GM23248 (cell line): Measurements from ENCODE around the gene MSH3. TPM values are rescaled to one million over a fixed set of nuclear protein-coding genes. Genes with fewer than 3 reads are reported as not detected.
"Not testable (repeated sequence)": the region's sequence is repeated elsewhere in the genome, so short reads cannot be mapped to it uniquely, and the experiment has no call there.

ENCODE experiments used
- DNase-seq: peaks from one replicate; pipeline ENCODE4 v3.0.0-alpha.2; 2015
- H2AFZ ChIP-seq: fragments of 200-600 bp; sonication (generic); 2 replicates; pipeline ENCODE4 v1.6.1; 2016; ENCODE audit warnings: antibody characterized with exemption
- H3F3A ChIP-seq: fragments of 200-600 bp; sonication (generic); 2 replicates; pipeline ENCODE4 v1.6.1; 2016; ENCODE audit warnings: mild to moderate bottlenecking, antibody characterized with exemption, mixed run types; ENCODE audit not compliant: insufficient read depth
- H3K27ac ChIP-seq: fragments of 200-600 bp; sonication (generic); 2 replicates; pipeline ENCODE4 v1.5.1; 2016; ENCODE audit warnings: mild to moderate bottlenecking
- H3K27me3 ChIP-seq: fragments of 200-600 bp; sonication (generic); replicated peaks from 2 replicates; pipeline ENCODE4 v1.6.1; 2016; ENCODE audit warnings: mild to moderate bottlenecking; ENCODE audit not compliant: insufficient read depth
- H3K36me3 ChIP-seq: fragments of 200-600 bp; sonication (generic); 2 replicates; pipeline ENCODE4 v1.6.1; 2016; ENCODE audit warnings: low read depth, mild to moderate bottlenecking
- H3K4me1 ChIP-seq: fragments of 200-600 bp; sonication (generic); 2 replicates; pipeline ENCODE4 v1.6.1; 2016; ENCODE audit warnings: mild to moderate bottlenecking; ENCODE audit not compliant: insufficient read depth
- H3K4me2 ChIP-seq: fragments of 200-600 bp; sonication (generic); one replicate; pipeline ENCODE4 v1.6.1; 2016; ENCODE audit warnings: mild to moderate bottlenecking; ENCODE audit not compliant: unreplicated experiment
- H3K4me3 ChIP-seq: fragments of 200-600 bp; sonication (generic); 2 replicates; pipeline ENCODE4 v1.5.1; 2016; ENCODE audit warnings: mild to moderate bottlenecking
- H3K79me2 ChIP-seq: fragments of 200-600 bp; sonication (generic); 2 replicates; pipeline ENCODE4 v1.6.1; 2016; ENCODE audit warnings: mild to moderate bottlenecking; ENCODE audit not compliant: insufficient read depth
- H3K9ac ChIP-seq: fragments of 200-600 bp; sonication (generic); 2 replicates; pipeline ENCODE4 v1.6.1; 2016; ENCODE audit warnings: mild to moderate bottlenecking
- H3K9me2 ChIP-seq: fragments of 200-600 bp; sonication (generic); 2 replicates; pipeline ENCODE4 v1.6.1; 2016; ENCODE audit warnings: mixed run types, mild to moderate bottlenecking, moderate library complexity; ENCODE audit not compliant: insufficient read depth
- H3K9me3 ChIP-seq: fragments of 200-600 bp; sonication (generic); one replicate; pipeline ENCODE4 v1.6.1; 2017; ENCODE audit warnings: low read depth
- H4K20me1 ChIP-seq: fragments of 200-600 bp; sonication (generic); 2 replicates; pipeline ENCODE4 v1.6.0; 2016; ENCODE audit not compliant: insufficient read depth
- EZH2 ChIP-seq: fragments of 200-600 bp; sonication (generic); IDR thresholded peaks from 2 replicates; pipeline ENCODE4 v1.6.1; 2018; ENCODE audit warnings: antibody characterized with exemption, mild to moderate bottlenecking; ENCODE audit not compliant: insufficient read depth, poor library complexity, severe bottlenecking
- EZH2phosphoT487 ChIP-seq: fragments of 200-600 bp; sonication (generic); IDR thresholded peaks from 2 replicates; pipeline ENCODE4 v1.6.1; 2018; ENCODE audit warnings: antibody characterized with exemption, moderate library complexity, mild to moderate bottlenecking, low read depth; ENCODE audit not compliant: insufficient read depth
- WGBS, 2 experiments: methylation state at CpG; one replicate each; pipeline ENCODE4 v1.1.6; 2015 to 2017; ENCODE audit warnings: low lambda C conversion rate in 2 of 2, low coverage in 1 of 2; ENCODE audit errors: missing lambda C conversion rate in 2 of 2; 5-methylcytosine and 5-hydroxymethylcytosine counted together
- in situ Hi-C: fragments of 300-500 bp; cut with MboI; formaldehyde crosslinking; loops from 2 replicates; pipeline ENCODE4 v1.15.0; 2020
- polyA plus RNA-seq: library from polyadenylated mRNA; unstranded; fragments of >200 nt; fragmentation: Nextera tagmentation; extraction: Ambion mirVana; gene quantifications from 2 replicates; pipeline ENCODE4 v1.2.1, GENCODE V29; 2016
- total RNA-seq: library from RNA; depleted of rRNA; stranded (reverse); fragments of >200 nt; shearing (Covaris generic); gene quantifications from 2 replicates; pipeline ENCODE4 v1.2.3, GENCODE V29; 2014

MSH3 gene
- total and polyA plus RNA-seq, 2 experiments from 2014 or later, result 11.7 to 14.0 TPM

GRCh38 chr5:80835128-80835527 lies 180.7 kb downstream of the MSH3 start:
- 87 to 91% methylated on average over 4 of the region's 4 CpGs for WGBS, 2 experiments
- no peaks in the 10 kb centered on the region for H3K36me3 ChIP-seq
- no peaks in the 10 kb centered on the region for H3K27me3 ChIP-seq
- H3K4me3 ChIP-seq, result no peak overlapping the region
- H3K9me3 ChIP-seq, result no peaks in the 10 kb centered on the region
- in situ Hi-C loops, result no loop called here
- no peak overlapping the region for H3K27ac ChIP-seq
- no peak for DNase-seq
- no peaks in the 10 kb centered on the region for H3K4me1 ChIP-seq
- H4K20me1 ChIP-seq, result no peaks in the 10 kb centered on the region
- TF ChIP-seq EZH2phosphoT487, result no peak
- no peak for TF ChIP-seq EZH2
- H2AFZ ChIP-seq, result no peak overlapping the region
- H3K79me2 ChIP-seq, result no peaks in the 10 kb centered on the region
- no peak overlapping the region for H3K9ac ChIP-seq
- no peaks in the 10 kb centered on the region for H3F3A ChIP-seq
- no peaks in the 10 kb centered on the region for H3K9me2 ChIP-seq
- H3K4me2 ChIP-seq, result no peak overlapping the region

- Histone ChIP-seq H3K4me2 (no peak overlapping the region), H3K36me3 (no peaks in the 10 kb centered on the region), H3K27ac (no peak overlapping the region), H3K4me3 (no peak overlapping the region), H4K20me1 (no peaks in the 10 kb centered on the region), H3F3A (no peaks in the 10 kb centered on the region), H3K27me3 (no peaks in the 10 kb centered on the region), H3K9me2 (no peaks in the 10 kb centered on the region), H3K9ac (no peak overlapping the region), H3K9me3 (no peaks in the 10 kb centered on the region), H3K79me2 (no peaks in the 10 kb centered on the region), H2AFZ (no peak overlapping the region), H3K4me1 (no peaks in the 10 kb centered on the region)
- TF ChIP-seq EZH2phosphoT487, result no peak
- no peak for TF ChIP-seq EZH2
- DNase-seq, result no peak
- in situ Hi-C loops, result no loop called here
Observed at GRCh38 chr5:80837679-80838078, 183.2 kb downstream of the MSH3 start.

GRCh38 chr5:80841026-80841797 lies 186.8 kb downstream of the MSH3 start:
- H3K9me2 ChIP-seq, H4K20me1 ChIP-seq, H2AFZ ChIP-seq, H3K27ac ChIP-seq, DNase-seq, H3F3A ChIP-seq, H3K4me1 ChIP-seq, H3K4me3 ChIP-seq, H3K36me3 ChIP-seq, H3K79me2 ChIP-seq, H3K4me2 ChIP-seq, H3K9me3 ChIP-seq, H3K9ac ChIP-seq, H3K27me3 ChIP-seq, in situ Hi-C loops: not testable (repeated sequence)
- 91 to 98% methylated on average over 6 of the region's 6 CpGs for WGBS, 2 experiments

GRCh38 chr5:80846422-80846821 lies 192.0 kb downstream of the MSH3 start:
- H3K9me2 ChIP-seq, H3F3A ChIP-seq, H3K27ac ChIP-seq, H3K79me2 ChIP-seq, H3K9ac ChIP-seq, H3K36me3 ChIP-seq, H3K9me3 ChIP-seq, H2AFZ ChIP-seq, H3K4me1 ChIP-seq, DNase-seq, in situ Hi-C loops, H3K4me3 ChIP-seq, H3K4me2 ChIP-seq, H4K20me1 ChIP-seq, H3K27me3 ChIP-seq: not testable (repeated sequence)
- 83 to 89% methylated on average over 8 of the region's 8 CpGs for WGBS, 2 experiments

- H4K20me1 ChIP-seq, H3K9ac ChIP-seq, H3K79me2 ChIP-seq, H2AFZ ChIP-seq, H3K9me3 ChIP-seq, H3K27ac ChIP-seq, H3F3A ChIP-seq, H3K4me2 ChIP-seq, in situ Hi-C loops, H3K4me3 ChIP-seq, H3K36me3 ChIP-seq, H3K9me2 ChIP-seq, DNase-seq, H3K4me1 ChIP-seq, H3K27me3 ChIP-seq: not testable (repeated sequence)
- 85 to 100% methylated on average over 1 of the region's 1 CpG for whole genome bisulfite sequencing, 2 experiments
Observed at GRCh38 chr5:80850168-80850567, 195.7 kb downstream of the MSH3 start.
